ENCODE data around the gene SH2D6.
"Not testable (repeated sequence)": the region's sequence is repeated elsewhere in the genome, so short reads cannot be mapped to it uniquely, and the experiment has no call there.

Gene SH2D6

DNA sequence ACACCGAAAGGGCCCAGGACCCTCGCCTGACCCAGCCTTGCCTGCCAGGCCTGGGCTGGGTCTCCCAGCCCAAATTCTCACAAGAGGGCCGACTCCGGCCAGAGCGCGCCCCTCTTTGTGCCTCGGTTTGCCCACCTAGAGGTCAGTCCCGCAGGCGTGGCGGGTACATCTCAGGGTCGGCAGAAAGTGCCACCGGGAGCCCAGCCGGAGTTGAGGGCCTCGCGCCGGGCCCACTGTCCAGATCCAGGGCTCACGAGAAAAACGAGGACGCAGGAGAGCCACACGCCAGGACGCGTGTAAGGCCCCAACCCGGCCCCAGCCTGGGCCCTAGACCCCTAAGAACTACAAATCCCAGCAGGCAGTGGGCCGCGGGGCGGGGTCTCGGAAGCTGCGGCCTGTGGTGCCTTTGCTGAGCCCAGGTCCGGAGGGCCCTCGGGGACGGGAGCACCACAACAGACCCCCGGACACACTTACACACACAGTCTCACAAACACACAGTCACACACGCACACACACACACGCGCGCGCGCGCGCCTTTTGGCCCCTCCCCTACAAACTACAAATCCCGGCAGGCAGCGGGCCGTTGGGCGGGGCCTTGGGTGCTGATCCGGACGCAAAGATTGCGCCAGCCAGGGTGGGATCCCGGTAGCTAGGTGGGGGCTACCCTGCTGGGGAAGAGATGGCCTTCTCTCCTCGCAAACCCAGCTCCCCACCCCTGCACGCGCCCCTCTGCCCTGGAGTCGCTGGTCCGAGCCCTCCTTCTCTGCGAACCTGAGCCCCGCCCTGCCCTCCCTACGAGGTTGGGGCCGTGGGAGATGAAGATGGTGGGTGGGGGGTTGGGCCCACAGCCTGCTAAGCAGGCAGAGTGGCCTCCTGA is at the start of gene SH2D6:
TSS of gene SH2D6 (plus strand) at position 583 of the 877 bp plus-strand sequence. CDS start 10,752 bp downstream, outside the sequence.
- DNase-seq (ENCODE audit: low read depth) = peak; percentile 73

GRCh38 chr2:85368921-85369320 is 49.6 kb upstream of the SH2D6 start:
- DNase-seq (ENCODE audit: low read depth) = no peak

DNA sequence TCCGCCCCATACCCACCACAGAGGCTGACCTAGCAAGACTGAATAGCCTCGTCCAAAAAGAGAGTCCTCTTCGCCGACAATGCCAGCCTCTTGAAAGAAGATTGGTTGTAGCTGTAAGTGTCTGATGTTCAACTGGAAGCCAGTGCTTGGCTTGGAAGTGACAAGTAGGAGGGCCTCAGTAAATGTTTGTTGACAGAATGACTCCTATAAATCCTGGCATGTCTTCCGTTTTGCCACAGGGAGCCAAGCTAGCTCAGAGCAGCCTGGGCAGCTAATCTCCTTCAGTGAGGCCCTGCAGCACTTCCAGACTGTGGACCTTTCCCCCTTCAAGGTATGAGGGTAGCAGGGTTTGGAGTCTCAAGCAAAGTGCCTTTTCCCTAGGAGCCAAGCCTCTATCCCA is 49.0 kb upstream of the SH2D6 start:
- DNase-seq (ENCODE audit: low read depth) = no peak

- DNase-seq (ENCODE audit: low read depth) = no peak
These were observed 47.5 kb upstream of the SH2D6 start for GRCh38 chr2:85371045-85371444.

- no peak for DNase-seq (ENCODE audit: low read depth)
These were observed 42.0 kb upstream of the SH2D6 start for GRCh38 chr2:85376291-85377065.

DNA sequence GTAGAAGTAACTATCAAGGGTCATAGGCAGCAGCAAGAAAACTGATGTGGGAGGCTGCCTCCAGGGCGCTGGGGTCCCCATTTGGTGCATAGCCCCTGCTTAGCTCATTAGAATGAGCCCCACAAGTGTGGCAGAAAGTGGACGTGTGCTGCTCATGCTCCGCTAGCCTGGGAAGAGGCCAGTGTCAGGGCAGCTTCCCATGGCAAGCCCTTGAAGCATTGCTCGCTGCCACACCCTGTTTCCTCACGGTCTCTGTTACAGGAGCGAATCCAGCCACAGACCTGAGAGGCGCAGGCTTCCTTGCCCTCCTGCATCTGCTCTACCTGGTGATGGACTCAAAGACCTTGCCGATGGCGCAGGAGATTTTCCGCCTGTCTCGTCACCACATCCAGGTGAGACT is 41.4 kb upstream of the SH2D6 start:
- no peak for DNase-seq (ENCODE audit: low read depth)

GRCh38 chr2:85378257-85378656 is 40.3 kb upstream of the SH2D6 start:
- no peak for DNase-seq (ENCODE audit: low read depth)

GRCh38 chr2:85380048-85380447 is 38.5 kb upstream of the SH2D6 start:
- DNase-seq (ENCODE audit: low read depth) = no peak

DNA sequence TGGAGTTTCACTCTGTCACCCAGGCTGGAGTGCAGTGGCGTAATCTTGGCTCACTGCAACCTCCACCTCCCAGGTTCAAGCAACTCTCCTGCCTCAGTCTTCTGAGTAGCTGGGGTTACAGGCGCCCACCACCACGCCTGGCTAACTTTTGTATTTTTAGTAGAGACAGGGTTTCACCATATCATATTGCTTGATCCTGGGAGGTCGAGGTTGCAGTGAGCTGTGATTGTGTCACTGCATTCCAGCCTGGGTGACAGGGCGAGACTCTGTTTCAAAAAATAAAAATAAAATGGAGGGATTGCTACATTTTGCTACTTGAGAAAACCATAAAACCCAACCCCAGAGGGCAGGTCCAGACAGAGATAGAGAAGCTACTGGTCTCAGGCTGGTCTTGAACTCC is 35.4 kb upstream of the SH2D6 start:
- DNase-seq (ENCODE audit: low read depth) = not testable (repeated sequence)

- DNase-seq (ENCODE audit: low read depth) = no peak
These were observed 34.7 kb upstream of the SH2D6 start for GRCh38 chr2:85383850-85384249.

GRCh38 chr2:85385746-85386145 is 32.8 kb upstream of the SH2D6 start:
- DNase-seq (ENCODE audit: low read depth) = no peak

GRCh38 chr2:85387754-85388153 is 30.8 kb upstream of the SH2D6 start:
- DNase-seq (ENCODE audit: low read depth) = no peak

DNA sequence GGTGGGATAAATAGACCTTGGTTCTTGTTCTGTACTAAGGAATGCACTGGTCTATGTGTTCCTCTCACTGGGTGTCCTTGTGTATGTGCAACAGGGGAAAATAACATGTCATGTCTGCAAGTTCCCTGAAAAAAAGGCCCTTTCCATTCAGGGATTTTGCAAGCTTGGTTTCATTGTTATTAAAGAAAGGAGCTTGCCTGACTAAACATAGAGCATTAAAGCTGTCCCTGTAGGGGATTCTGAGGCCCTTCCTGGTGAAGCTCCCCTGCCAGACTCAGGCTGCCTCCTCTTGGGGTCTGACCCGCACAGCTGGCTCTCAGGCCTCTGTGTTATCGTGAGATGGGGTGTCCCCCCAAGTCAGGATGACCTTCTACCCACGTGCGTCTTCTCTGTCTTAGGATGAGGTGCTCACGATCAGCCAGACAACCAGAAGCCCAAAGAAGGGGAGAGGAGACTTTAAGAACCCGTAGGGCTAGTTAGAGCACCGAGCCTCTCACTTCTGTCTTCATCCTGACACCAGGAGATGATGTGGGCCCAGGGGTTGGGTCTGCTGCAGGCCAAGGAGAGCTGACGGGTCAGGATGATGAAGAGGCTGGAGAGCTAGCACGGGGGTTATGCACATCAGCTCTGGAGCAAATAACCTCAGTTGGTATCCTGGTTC is 29.5 kb upstream of the SH2D6 start:
- DNase-seq (ENCODE audit: low read depth) = no peak

- peak; percentile 45 for DNase-seq (ENCODE audit: low read depth)
These were observed 27.4 kb upstream of the SH2D6 start for GRCh38 chr2:85390941-85391669.

DNA sequence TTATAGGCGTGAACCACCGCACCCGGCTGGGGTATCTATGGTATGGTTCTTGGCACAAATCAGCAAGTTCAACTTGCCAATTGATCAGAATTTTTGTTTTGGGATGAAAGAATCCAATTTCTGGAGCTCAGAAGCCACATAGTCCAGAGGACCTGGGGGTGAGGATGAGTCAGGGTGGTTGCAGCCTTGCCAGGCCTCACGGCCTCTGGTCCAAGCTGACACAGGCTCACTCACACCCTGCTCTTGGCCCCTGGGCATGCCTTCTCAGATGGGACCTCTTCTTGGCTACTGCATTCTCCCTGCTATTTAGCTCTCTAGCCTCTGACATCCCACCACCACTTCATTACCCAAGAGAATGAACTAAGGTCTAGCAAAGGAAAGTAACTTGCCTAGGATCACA is 24.7 kb upstream of the SH2D6 start:
- DNase-seq (ENCODE audit: low read depth) = no peak

DNA sequence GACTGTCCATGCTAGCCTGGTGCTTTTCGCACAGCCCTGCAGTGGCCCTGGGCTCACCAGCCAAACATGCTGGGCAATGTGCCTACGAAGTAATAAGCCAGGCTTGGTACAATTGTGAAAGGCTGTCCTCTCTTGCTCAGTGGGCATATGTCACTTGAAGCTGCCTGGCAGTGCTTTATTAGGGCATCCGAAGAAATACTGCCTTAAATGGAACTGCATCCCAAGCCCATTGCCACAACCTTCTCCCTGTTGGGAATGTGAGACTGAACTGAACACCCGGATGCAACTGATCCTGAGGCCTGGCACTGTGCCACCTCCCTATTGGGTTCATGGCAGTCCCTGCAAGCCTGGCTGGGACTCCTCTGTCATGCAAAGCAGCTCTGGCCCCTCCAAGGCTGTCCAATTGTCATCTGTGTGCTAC is 24.2 kb upstream of the SH2D6 start:
- no peak for DNase-seq (ENCODE audit: low read depth)

GRCh38 chr2:85394976-85395375 is 23.5 kb upstream of the SH2D6 start:
- no peak for DNase-seq (ENCODE audit: low read depth)

GRCh38 chr2:85395912-85396475 is 22.5 kb upstream of the SH2D6 start:
- DNase-seq (ENCODE audit: low read depth) = no peak

GRCh38 chr2:85396531-85397470 is 21.7 kb upstream of the SH2D6 start:
- DNase-seq (ENCODE audit: low read depth) = no peak

DNA sequence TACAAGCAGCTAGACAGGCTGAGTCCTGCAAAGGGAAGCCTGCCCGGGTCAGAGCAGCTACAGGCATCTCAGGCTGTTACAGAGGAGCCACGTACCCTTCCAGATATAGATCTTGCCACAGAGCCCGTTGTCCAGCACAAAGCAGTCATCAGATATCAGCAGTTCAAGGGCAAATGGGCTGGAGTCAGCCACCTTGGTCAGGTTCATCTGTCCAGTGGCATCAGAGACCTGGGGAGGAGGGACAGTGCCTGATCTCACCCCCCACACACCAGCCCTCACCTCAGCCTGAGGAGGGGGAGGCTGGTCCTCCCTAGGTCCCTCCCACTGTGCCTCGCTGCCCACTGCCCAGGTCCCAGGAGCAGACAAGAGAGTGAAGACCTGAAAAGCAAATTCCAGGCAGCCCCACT is 20.6 kb upstream of the SH2D6 start:
- DNase-seq (ENCODE audit: low read depth) = no peak

Data from activated T-helper 1 cell treated with Interleukin-2 at 50 U/mL for 16 hours (primary cell).